K562 (cell line): ENCODE results near the gene IDI1. TPM values are rescaled to one million over a fixed set of nuclear protein-coding genes. Genes with fewer than 3 reads are reported as not detected.

Source experiments
- CGGBP1 ChIP-seq: fragments of 250-450 bp; sonication (Bioruptor Pico); IDR thresholded peaks from 2 replicates; pipeline ENCODE4 v1.9.0; 2021; ENCODE audit warnings: mild to moderate bottlenecking
- GABPB2 ChIP-seq: fragments of 250-450 bp; sonication (Bioruptor Pico); conservative IDR thresholded peaks from 2 replicates; pipeline ENCODE4 v1.5.1; 2021; ENCODE audit warnings: mild to moderate bottlenecking
- HCFC1 ChIP-seq: IDR thresholded peaks from 2 replicates; pipeline ENCODE4 v1.6.1; 2012; ENCODE audit warnings: low read depth, low read length, improper control_type of control experiment
- MITF ChIP-seq: IDR thresholded peaks from 2 replicates; pipeline ENCODE4 v1.6.1; 2014; ENCODE audit warnings: antibody characterized with exemption
- MTA2 ChIP-seq: fragments of 450-650 bp; IDR thresholded peaks from 2 replicates; pipeline ENCODE4 v1.6.1; 2016; ENCODE audit warnings: low read depth
- MYNN ChIP-seq, 2 experiments: sonication (generic); formaldehyde crosslinking in 1 of 2; IDR thresholded peaks; 2 replicates each; pipeline versions ENCODE4 v1.5.0 to v1.6.1; 2016 to 2020; ENCODE audit warnings: antibody characterized with exemption in 1 of 2, missing genetic modification reagents in 1 of 2
- NCOA6 ChIP-seq: fragments of 450-650 bp; IDR thresholded peaks from 2 replicates; pipeline ENCODE4 v1.6.1; 2017; ENCODE audit warnings: mild to moderate bottlenecking
- OTX1 ChIP-seq: fragments of 450-650 bp; formaldehyde crosslinking; IDR thresholded peaks from 2 replicates; pipeline ENCODE4 v1.4.0; 2022; ENCODE audit warnings: mild to moderate bottlenecking
- RERE ChIP-seq: sonication (generic); formaldehyde crosslinking; IDR thresholded peaks from 2 replicates; pipeline ENCODE4 v1.8.0; 2023; ENCODE audit warnings: missing genetic modification reagents, mild to moderate bottlenecking, borderline replicate concordance
- SNAPC5 ChIP-seq: fragments of 250-450 bp; sonication (Bioruptor Pico); IDR thresholded peaks from 2 replicates; pipeline ENCODE4 v1.8.0; 2021; ENCODE audit warnings: moderate library complexity, mild to moderate bottlenecking, inconsistent platforms
- SREBF2 ChIP-seq: sonication (generic); formaldehyde crosslinking; IDR thresholded peaks from 2 replicates; pipeline ENCODE4 v1.4.0; 2020; ENCODE audit warnings: mild to moderate bottlenecking, missing genetic modification reagents
- polyA plus RNA-seq, 8 experiments: library from polyadenylated mRNA; depleted of rRNA in 4 of 8; stranded (reverse) in 5 of 8; unstranded in 3 of 8; fragments of >200 nt; fragmentation: Nextera tagmentation in 2 of 8; fragmentation: Illumina TruSeq in 1 of 8; extraction: Ambion mirVana in 2 of 8; extraction: Trizol in 1 of 8; gene quantifications; 2 replicates each; pipeline versions ENCODE4 v1.2.1 to v1.2.3, GENCODE V29; 2011 to 2014; ENCODE audit warnings: inconsistent platforms in 1 of 8, missing spikeins in 1 of 8
- total RNA-seq, 7 experiments: library from RNA; depleted of rRNA in 6 of 7; stranded (reverse); fragments of >200 nt in 6 of 7; fragmentation: Illumina TruSeq in 2 of 7; extraction: Trizol in 2 of 7; gene quantifications; 2 replicates each; pipeline versions ENCODE4 v1.2.1 to v1.2.3, GENCODE V29; 2011 to 2021; ENCODE audit warnings: low replicate concordance in 1 of 7

The IDI1 gene
- total and polyA plus RNA-seq, 9 of the 15 experiments (the other 6 are each of a cell fraction or from before 2014, with no cell fraction given): 70.0 to 265 (median 119) TPM

- TF ChIP-seq RERE (CRISPR knock-in tag) (no peak), HCFC1 (no peak), MITF (no peak), SREBF2 (no peak), NCOA6 (no peak), MTA2 (no peak), MYNN (IDR thresholded peaks at IDR 0.05) (no peak), MYNN (CRISPR knock-in tag; IDR thresholded peaks at IDR 0.05) (no peak), OTX1 (CRISPR knock-in tag) (no peak), GABPB2 (CRISPR knock-in tag) (no peak), SNAPC5 (CRISPR knock-in tag) (no peak), CGGBP1 (CRISPR knock-in tag) (no peak)
These were observed 46.6 kb upstream of the IDI1 start (continued) for GRCh38 chr10:1095498-1095897.
